AG04450 (cell line): ENCODE results near the gene EXTL1. TPM values are rescaled to one million over a fixed set of nuclear protein-coding genes. Genes with fewer than 3 reads are reported as not detected.

ENCODE experiments used
- CTCF ChIA-PET: fragments of 300-600, 350-600 bp; formaldehyde crosslinking; extraction: SDS; loops from one replicate; lab custom pipeline; 2022; ENCODE audit warnings: antibody characterized with exemption, inconsistent platforms; lab: Charles Lee
- POLR2A ChIA-PET: fragments of 350-600 bp; formaldehyde crosslinking; extraction: SDS; loops from one replicate; lab custom pipeline; 2021; ENCODE audit warnings: antibody characterized with exemption, inconsistent platforms; lab: Yijun Ruan, JAX
- DNase-seq: peaks from one replicate; pipeline ENCODE4 v3.0.0-alpha.2; 2011; ENCODE audit warnings: low read depth, low spot score
- H3K27ac ChIP-seq: one replicate; pipeline ENCODE4 v1.5.1; 2012; ENCODE audit warnings: low read depth, low read length, control low read depth
- H3K27me3 ChIP-seq: one replicate; pipeline ENCODE4 v1.6.0; 2012; ENCODE audit warnings: low read length; ENCODE audit not compliant: control insufficient read depth, insufficient read depth
- H3K4me3 ChIP-seq: 2 replicates; pipeline ENCODE4 v1.5.1; 2011; ENCODE audit warnings: mild to moderate bottlenecking, low read depth, low read length, control low read depth
- H3K9me3 ChIP-seq: 2 replicates; pipeline ENCODE4 v1.5.1; 2012; ENCODE audit warnings: low read length; ENCODE audit not compliant: control insufficient read depth, insufficient read depth
- polyA plus RNA-seq: library from polyadenylated mRNA; depleted of rRNA; stranded (reverse); fragments of >200 nt; gene quantifications from 2 replicates; pipeline ENCODE4 v1.2.3, GENCODE V29; 2011
- TF ChIP-seq, protein P1 (sequence below): IDR thresholded peaks from 2 replicates; pipeline ENCODE4 v1.5.1; 2011; ENCODE audit warnings: low read depth, low read length, control low read depth, inconsistent platforms

EXTL1 gene
- polyA plus RNA-seq, 1 experiment: 1.3 TPM

DNA sequence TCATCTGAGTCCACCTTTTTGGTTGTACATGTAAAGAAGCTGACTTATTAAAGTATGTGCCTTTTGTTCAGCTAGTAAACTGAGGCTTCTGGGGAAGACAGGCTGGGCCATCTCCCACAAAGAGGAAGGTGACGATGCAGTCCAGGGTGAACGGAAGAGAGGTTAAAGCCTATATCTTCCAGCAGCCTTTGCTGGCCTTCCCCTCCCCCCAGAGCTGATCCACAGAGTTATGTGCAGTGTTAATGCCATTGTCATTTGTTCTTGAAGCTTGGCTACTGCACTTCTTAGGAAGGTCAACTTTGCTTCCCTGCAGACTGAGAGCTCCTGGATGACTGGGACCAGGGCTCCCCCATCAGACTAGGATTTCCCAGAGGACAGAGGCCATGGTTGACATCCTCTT lies 22.2 kb downstream of the EXTL1 start:
- H3K27ac ChIP-seq: no peak overlapping the region
- ChIA-PET CTCF (interaction anchor here (1.6 kb wide), 1 partner anchor 9 kb away, joined by 4 read pairs; no protein-coding TSS in a partner anchor), POLR2A (interaction anchor here (0.6 kb wide), 1 partner anchor 151 kb away, joined by 12 read pairs; no protein-coding TSS in a partner anchor)
- no peaks in the 10 kb centered on the region for H3K9me3 ChIP-seq
- H3K4me3 ChIP-seq: no peak overlapping the region
- H3K27me3 ChIP-seq: peaks cover 73% of the 10 kb centered on the region
- no peak for DNase-seq
- TF ChIP-seq, protein P1, sequence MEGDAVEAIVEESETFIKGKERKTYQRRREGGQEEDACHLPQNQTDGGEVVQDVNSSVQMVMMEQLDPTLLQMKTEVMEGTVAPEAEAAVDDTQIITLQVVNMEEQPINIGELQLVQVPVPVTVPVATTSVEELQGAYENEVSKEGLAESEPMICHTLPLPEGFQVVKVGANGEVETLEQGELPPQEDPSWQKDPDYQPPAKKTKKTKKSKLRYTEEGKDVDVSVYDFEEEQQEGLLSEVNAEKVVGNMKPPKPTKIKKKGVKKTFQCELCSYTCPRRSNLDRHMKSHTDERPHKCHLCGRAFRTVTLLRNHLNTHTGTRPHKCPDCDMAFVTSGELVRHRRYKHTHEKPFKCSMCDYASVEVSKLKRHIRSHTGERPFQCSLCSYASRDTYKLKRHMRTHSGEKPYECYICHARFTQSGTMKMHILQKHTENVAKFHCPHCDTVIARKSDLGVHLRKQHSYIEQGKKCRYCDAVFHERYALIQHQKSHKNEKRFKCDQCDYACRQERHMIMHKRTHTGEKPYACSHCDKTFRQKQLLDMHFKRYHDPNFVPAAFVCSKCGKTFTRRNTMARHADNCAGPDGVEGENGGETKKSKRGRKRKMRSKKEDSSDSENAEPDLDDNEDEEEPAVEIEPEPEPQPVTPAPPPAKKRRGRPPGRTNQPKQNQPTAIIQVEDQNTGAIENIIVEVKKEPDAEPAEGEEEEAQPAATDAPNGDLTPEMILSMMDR: no peak

GRCh38 chr1:26044414-26044813 lies 22.8 kb downstream of the EXTL1 start:
- CTCF ChIA-PET: interaction anchor here (1.6 kb wide), 2 partner anchors 8 to 10 kb away, joined by 4 to 9 read pairs; no protein-coding TSS in a partner anchor

DNA sequence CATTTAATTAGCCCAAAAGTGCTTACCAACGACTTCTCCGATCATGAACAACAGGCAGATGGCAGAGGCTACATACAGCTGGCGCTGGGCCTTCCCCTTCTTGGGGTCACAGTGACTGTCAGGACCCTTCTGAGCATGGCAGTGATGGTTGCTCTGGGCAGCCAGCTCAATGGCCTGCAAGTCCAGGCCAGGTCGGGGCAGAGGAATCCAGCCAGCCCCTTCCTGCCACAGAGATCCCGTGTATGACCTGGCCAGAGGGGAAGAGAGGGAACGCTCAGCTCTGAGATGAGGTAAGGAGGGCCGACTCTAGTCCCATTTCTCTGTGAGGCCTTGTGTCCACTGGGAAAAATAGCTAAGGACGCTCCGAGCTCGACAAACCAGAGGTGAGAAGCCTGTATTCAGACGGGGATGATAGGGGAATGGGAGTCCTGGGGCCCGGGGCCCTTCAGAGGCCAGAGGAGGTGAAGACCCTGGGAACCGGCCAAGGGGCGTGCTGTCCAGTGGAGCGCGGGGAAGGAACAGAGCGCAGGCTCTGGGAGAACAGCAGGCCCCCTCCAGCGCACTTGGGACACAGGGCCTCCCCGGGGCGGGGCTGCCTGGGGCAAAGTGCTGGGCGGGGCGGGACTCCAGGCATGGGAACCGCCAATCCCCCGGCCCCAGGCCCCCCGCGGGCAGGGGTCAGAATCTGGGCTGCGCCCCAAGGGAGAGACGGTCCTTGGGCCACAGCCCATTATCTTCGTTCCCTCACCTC lies 23.6 kb downstream of the EXTL1 start:
- H3K27me3 ChIP-seq: peaks cover 81% of the 10 kb centered on the region
- POLR2A ChIA-PET: interaction anchor here (0.5 kb wide), 1 partner anchor 9 kb away, joined by 4 read pairs; no protein-coding TSS in a partner anchor
- H3K9me3 ChIP-seq: no peaks in the 10 kb centered on the region
- no peak for DNase-seq
- CTCF ChIA-PET: interaction anchor here (1.6 kb wide), 2 partner anchors 9 to 10 kb away, joined by 4 to 9 read pairs; no protein-coding TSS in a partner anchor
- TF ChIP-seq, protein P1: no peak
- no peak overlapping the region for H3K27ac ChIP-seq
- no peak overlapping the region for H3K4me3 ChIP-seq

More at GRCh38 chr1:26044414-26044813, 22.8 kb downstream of the EXTL1 start:
- H3K9me3 ChIP-seq: no peaks in the 10 kb centered on the region
- peaks cover 74% of the 10 kb centered on the region for H3K27me3 ChIP-seq
- no peak overlapping the region for H3K27ac ChIP-seq
- DNase-seq: no peak
- TF ChIP-seq, protein P1: no peak
- no peak overlapping the region for H3K4me3 ChIP-seq
- POLR2A ChIA-PET: interaction anchor here (0.5 kb wide), 1 partner anchor 10 kb away, joined by 4 read pairs; no protein-coding TSS in a partner anchor

DNA sequence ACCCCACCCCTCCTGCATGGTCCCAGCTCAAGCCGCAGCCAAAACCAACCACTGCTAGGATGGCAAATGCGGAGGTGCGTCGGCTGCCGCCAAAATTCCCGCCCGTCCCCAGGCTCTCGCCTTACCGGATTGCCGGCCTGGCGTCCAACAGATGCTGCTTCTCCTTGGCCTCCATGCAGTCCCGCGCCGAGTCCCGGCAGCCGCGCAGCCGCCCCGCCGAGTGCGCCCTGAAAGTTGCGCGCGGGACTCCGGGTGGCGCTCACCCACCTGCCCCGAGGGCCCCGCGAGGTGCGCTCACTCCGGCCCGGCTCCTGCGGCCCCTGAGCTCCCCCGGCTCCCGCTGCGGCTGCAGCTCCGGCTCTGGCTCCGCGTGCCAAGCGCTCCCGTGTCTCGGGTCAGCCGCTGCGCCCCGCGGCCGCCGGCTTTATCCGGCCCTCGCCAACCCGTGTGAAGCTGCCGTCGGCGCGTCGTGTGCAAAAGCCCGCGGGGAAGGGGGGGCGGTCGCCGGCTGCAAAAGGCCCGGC lies 24.2 kb downstream of the EXTL1 start, which contains the start of gene SLC30A2:
Gene SLC30A2, minus strand, starts transcription at position 397 of the 524 bp plus-strand sequence. Its CDS starts 222 bp downstream, at position 175.
- ChIA-PET POLR2A (no interaction called here), CTCF (interaction anchor here (1.3 to 1.6 kb wide), 2 partner anchors 9 to 12 kb away, joined by 3 to 9 read pairs; no protein-coding TSS in a partner anchor)
- no peak for DNase-seq
- H3K27ac ChIP-seq: no peak within 1 kb of the TSS
- peaks cover 82% of the 10 kb centered on the region for H3K27me3 ChIP-seq
- TF ChIP-seq, protein P1: no peak
- H3K9me3 ChIP-seq: no peaks in the 10 kb centered on the region
- H3K4me3 ChIP-seq: no peak within 1 kb of the TSS
